DOHH2 (cell line): ENCODE measurements around the gene TM2D3.

ENCODE experiments used
- EZH2phosphoT487 ChIP-seq: fragments of 200-600 bp; sonication (generic); IDR thresholded peaks from 2 replicates; pipeline ENCODE4 v1.6.1; 2017; ENCODE audit warnings: borderline replicate concordance, mild to moderate bottlenecking, antibody characterized with exemption, low read length, moderate library complexity, mixed read lengths
- TF ChIP-seq, protein P1 (sequence below): fragments of 200-600 bp; sonication (generic); IDR thresholded peaks from one replicate; pipeline ENCODE4 v1.5.1; 2014; ENCODE audit warnings: antibody characterized with exemption, mild to moderate bottlenecking, low read depth, low read length; ENCODE audit not compliant: poor library complexity, severe bottlenecking

DNA sequence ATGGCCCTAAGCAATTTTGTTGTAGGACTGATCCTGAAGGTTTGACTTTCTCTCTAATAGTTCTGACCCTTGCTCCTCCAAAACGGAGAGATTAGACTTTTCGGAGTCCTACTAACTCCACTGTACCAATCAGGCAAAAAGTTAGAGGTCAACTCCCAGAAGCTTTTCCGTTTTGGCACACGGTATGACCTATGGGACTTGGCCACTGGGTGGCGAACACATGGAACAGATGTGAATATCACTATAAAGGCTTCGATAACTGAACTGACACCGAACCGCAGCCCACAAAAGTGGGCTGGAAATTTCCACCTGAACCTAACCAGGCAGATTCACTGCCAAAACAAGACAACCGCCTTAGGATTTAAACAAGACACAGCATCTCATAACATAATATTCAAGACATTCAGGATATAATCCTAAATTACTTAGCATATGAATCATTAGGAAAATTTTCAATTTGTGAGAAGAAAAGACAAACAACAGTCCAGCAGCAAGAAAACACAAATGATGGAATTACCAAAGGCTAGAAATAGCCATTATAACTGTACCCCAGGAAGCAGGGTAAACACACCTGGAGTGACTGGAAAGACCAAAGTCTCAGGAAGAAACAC lies 12.2 kb upstream of the TM2D3 start:
- TF ChIP-seq, protein P1, sequence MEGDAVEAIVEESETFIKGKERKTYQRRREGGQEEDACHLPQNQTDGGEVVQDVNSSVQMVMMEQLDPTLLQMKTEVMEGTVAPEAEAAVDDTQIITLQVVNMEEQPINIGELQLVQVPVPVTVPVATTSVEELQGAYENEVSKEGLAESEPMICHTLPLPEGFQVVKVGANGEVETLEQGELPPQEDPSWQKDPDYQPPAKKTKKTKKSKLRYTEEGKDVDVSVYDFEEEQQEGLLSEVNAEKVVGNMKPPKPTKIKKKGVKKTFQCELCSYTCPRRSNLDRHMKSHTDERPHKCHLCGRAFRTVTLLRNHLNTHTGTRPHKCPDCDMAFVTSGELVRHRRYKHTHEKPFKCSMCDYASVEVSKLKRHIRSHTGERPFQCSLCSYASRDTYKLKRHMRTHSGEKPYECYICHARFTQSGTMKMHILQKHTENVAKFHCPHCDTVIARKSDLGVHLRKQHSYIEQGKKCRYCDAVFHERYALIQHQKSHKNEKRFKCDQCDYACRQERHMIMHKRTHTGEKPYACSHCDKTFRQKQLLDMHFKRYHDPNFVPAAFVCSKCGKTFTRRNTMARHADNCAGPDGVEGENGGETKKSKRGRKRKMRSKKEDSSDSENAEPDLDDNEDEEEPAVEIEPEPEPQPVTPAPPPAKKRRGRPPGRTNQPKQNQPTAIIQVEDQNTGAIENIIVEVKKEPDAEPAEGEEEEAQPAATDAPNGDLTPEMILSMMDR, result peak; percentile 14
- no peak for TF ChIP-seq EZH2phosphoT487
